Pulmonary artery endothelial cell (primary cell): ENCODE measurements around the gene FAM107B. TPM values are rescaled to one million over a fixed set of nuclear protein-coding genes. Genes with fewer than 3 reads are reported as not detected.
"Not testable (repeated sequence)": the region's sequence is repeated elsewhere in the genome, so short reads cannot be mapped to it uniquely, and the experiment has no call there.

Experiments used
- DNase-seq: peaks from one replicate; pipeline ENCODE4 v3.0.0-alpha.2; 2011; ENCODE audit warnings: low read depth, low spot score
- total RNA-seq: library from RNA; depleted of rRNA; stranded (reverse); fragments of >200 nt; gene quantifications from 2 replicates; pipeline ENCODE4 v1.2.3, GENCODE V29; 2014

Gene FAM107B
- total RNA-seq, result 117 and 174 TPM in 2 replicates

GRCh38 chr10:14774797-14775196, at the start of gene FAM107B:
TSS of gene FAM107B (minus strand) at chr10:14774897. CDS start at chr10:14774663, 234 bp downstream.
- DNase-seq, result no peak

- DNase-seq, result no peak
These were observed 49.3 kb upstream of the FAM107B start for GRCh38 chr10:14823966-14824365.

GRCh38 chr10:14822879-14823755, 48.4 kb upstream of the FAM107B start:
- no peak for DNase-seq

GRCh38 chr10:14821635-14822375, 47.1 kb upstream of the FAM107B start:
- no peak for DNase-seq

- DNase-seq, result no peak
These were observed 46.1 kb upstream of the FAM107B start for GRCh38 chr10:14820775-14821154.

GRCh38 chr10:14820010-14820774, 45.5 kb upstream of the FAM107B start:
- DNase-seq, result peak; percentile 63

GRCh38 chr10:14816717-14817116, 42.0 kb upstream of the FAM107B start:
- not testable (repeated sequence) for DNase-seq

GRCh38 chr10:14815681-14816080, 41.0 kb upstream of the FAM107B start:
- no peak for DNase-seq

GRCh38 chr10:14812271-14812670, 37.6 kb upstream of the FAM107B start:
- DNase-seq, result no peak

GRCh38 chr10:14810969-14811953, 36.6 kb upstream of the FAM107B start:
- no peak for DNase-seq

- no peak for DNase-seq
These were observed 31.6 kb upstream of the FAM107B start for GRCh38 chr10:14806318-14806717.

- DNase-seq, result no peak
These were observed 29.1 kb upstream of the FAM107B start for GRCh38 chr10:14803827-14804226.

- peak; percentile 52 for DNase-seq
These were observed 27.0 kb upstream of the FAM107B start for GRCh38 chr10:14801723-14802122.

- no peak for DNase-seq
These were observed 25.7 kb upstream of the FAM107B start for GRCh38 chr10:14800397-14800796.

GRCh38 chr10:14798636-14799035, 23.9 kb upstream of the FAM107B start:
- DNase-seq, result peak; percentile 65

GRCh38 chr10:14787938-14788337, 13.2 kb upstream of the FAM107B start:
- DNase-seq, result no peak

- no peak for DNase-seq
These were observed 9.9 kb upstream of the FAM107B start for GRCh38 chr10:14784459-14785055.

- peak; percentile 100 for DNase-seq
These were observed 8.1 kb upstream of the FAM107B start for GRCh38 chr10:14782691-14783363.

- DNase-seq, result peak; percentile 36
These were observed 7.1 kb upstream of the FAM107B start for GRCh38 chr10:14781763-14782162.
